Measurements from ENCODE around the gene NUP50. TPM values are rescaled to one million over a fixed set of nuclear protein-coding genes. Genes with fewer than 3 reads are reported as not detected.
"Not testable (repeated sequence)": the region's sequence is repeated elsewhere in the genome, so short reads cannot be mapped to it uniquely, and the experiment has no call there.

NUP50 gene
- total RNA-seq, 3 donors from 2014 or later (not counting 1 experiment from before 2014, with no cell fraction given): 63.9 to 99.4 (median 98.6) TPM

DNA sequence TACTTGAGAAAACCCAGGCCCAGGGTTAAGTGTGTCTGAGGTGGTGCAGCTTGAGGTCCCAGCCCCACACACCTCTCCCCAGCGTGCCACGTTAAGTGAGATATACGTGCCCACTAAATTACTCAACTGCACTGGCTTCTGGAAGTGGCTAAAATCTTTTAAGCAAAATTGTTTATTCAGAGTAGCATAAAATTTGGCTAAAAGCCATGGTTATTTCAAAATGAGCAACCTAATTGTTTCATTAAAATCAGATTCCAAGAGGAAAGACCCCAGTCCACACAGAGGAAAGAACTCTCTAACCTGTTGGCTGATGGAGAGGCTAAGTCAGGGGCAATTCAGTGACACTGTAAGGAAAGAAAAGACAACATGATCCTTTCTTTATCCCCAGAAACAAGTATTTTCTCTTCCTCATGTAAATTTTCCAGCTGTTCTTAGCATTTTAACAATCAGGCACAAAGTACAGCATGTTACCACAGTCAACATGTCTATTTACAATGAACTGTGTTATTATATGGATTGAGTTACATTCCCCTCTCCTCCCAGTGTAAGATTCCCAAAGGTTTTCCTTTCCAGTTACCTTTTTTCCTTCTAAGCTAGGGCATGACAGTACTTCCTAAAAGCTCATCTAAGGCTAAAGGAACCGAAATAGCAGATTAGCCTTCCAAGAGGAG is 26.6 kb downstream of the NUP50 start:
- no peaks in the 10 kb centered on the region for H3K9me3 Mint-ChIP-seq
- Histone ChIP-seq H3K4me1 (ENCODE audit: control insufficient read depth, insufficient read depth, low read length) (no peaks in the 10 kb centered on the region), H3K4me3 (ENCODE audit: low read length) (no peak overlapping the region), H3K9me3 (ENCODE audit: control insufficient read depth, insufficient read depth, low read length) (no peaks in the 10 kb centered on the region), H3K27ac (ENCODE audit: low read length) (no peak overlapping the region), H3K36me3 (ENCODE audit: control insufficient read depth, insufficient read depth, low read length) (peaks cover 23% of the 10 kb centered on the region), H3K27me3 (ENCODE audit: control insufficient read depth, insufficient read depth, low read length) (no peaks in the 10 kb centered on the region)
- H3K4me3 Mint-ChIP-seq: no peak overlapping the region
- intact Hi-C loops (cut with micrococcal nuclease): no loop called here
- DNase-seq (no peak), ATAC-seq (no peak)
- H3K36me3 Mint-ChIP-seq: no peaks in the 10 kb centered on the region
- TF ChIP-seq, protein P1, sequence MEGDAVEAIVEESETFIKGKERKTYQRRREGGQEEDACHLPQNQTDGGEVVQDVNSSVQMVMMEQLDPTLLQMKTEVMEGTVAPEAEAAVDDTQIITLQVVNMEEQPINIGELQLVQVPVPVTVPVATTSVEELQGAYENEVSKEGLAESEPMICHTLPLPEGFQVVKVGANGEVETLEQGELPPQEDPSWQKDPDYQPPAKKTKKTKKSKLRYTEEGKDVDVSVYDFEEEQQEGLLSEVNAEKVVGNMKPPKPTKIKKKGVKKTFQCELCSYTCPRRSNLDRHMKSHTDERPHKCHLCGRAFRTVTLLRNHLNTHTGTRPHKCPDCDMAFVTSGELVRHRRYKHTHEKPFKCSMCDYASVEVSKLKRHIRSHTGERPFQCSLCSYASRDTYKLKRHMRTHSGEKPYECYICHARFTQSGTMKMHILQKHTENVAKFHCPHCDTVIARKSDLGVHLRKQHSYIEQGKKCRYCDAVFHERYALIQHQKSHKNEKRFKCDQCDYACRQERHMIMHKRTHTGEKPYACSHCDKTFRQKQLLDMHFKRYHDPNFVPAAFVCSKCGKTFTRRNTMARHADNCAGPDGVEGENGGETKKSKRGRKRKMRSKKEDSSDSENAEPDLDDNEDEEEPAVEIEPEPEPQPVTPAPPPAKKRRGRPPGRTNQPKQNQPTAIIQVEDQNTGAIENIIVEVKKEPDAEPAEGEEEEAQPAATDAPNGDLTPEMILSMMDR (IDR thresholded peaks at IDR 0.05): no peak
- H3K27ac Mint-ChIP-seq: peak overlapping the region in 1 of 2 donors; percentile 46
- H3K27me3 Mint-ChIP-seq (ENCODE audit: low read depth in 2 of 2): no peaks in the 10 kb centered on the region
- WGBS (ENCODE audit: insufficient coverage): 90% methylated on average over 2 of the region's 4 CpGs
- peaks cover 0 to 5% of the 10 kb centered on the region in 2 donors for H3K4me1 Mint-ChIP-seq

DNA sequence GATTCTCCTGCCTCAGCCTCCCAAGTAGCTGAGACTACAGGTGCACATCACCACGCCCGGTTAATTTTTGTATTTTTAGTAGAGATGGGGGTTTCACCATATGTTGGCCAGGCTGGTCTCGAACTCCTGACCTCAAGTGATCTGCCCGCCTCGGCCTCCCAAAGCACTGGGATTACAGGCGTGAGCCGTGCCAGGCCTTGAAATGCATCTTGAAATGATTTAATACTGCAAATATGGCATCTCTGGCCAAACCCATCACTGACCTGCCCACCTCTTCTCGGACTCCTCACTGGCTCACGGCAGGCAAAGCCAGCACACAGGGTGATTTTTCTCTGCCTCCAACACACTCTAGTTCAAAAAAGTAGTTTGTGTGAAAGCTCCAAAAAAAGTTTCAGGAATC is 28.0 kb downstream of the NUP50 start:
- H3K27ac Mint-ChIP-seq: not testable (repeated sequence)
- H3K36me3 ChIP-seq (ENCODE audit: control insufficient read depth, insufficient read depth, low read length): peaks cover 23% of the 10 kb centered on the region
- 94% methylated on average over 8 of the region's 9 CpGs for WGBS (ENCODE audit: insufficient coverage)

DNA sequence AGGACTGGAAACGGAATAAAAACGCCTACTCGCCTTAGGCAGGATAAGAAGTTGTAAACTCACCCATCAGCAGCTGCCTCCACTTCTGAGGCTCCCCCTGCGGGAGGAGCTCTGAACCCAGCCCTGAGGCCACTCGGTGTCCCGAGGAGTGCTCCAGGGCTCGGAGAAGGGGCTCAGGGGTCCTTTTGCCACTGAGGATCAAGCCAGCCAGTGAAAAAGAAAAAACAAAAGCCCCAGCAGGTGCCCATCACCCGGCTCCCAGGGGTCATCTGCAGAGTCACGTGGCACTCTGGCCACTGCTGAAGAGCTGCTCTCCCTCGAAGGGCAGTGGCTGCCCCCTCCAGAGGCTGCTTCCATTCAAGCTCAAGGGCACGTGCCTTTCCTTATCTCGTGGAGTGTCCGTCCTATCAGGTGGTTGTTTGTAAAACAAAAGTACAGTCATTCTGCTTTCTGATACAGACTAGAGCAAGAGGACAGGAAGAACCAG is 29.0 kb downstream of the NUP50 start:
- H3K27ac ChIP-seq (ENCODE audit: low read length): no peak overlapping the region
- intact Hi-C loops (cut with micrococcal nuclease): no loop called here
- TF ChIP-seq, protein P1 (IDR thresholded peaks at IDR 0.05): no peak
- H3K36me3 Mint-ChIP-seq: no peaks in the 10 kb centered on the region
- ATAC-seq: no peak
- H3K27me3 ChIP-seq (ENCODE audit: control insufficient read depth, insufficient read depth, low read length): no peaks in the 10 kb centered on the region
- peaks cover 30% of the 10 kb centered on the region for H3K36me3 ChIP-seq (ENCODE audit: control insufficient read depth, insufficient read depth, low read length)
- DNase-seq: no peak
- H3K9me3 ChIP-seq (ENCODE audit: control insufficient read depth, insufficient read depth, low read length): no peaks in the 10 kb centered on the region
- H3K4me3 ChIP-seq (ENCODE audit: low read length): no peak overlapping the region
- WGBS (ENCODE audit: insufficient coverage): 89% methylated on average over 13 of the region's 13 CpGs
- no peaks in the 10 kb centered on the region for H3K4me1 ChIP-seq (ENCODE audit: control insufficient read depth, insufficient read depth, low read length)
- H3K4me1 Mint-ChIP-seq: no peaks in the 10 kb centered on the region
- no peaks in the 10 kb centered on the region for H3K9me3 Mint-ChIP-seq
- H3K27me3 Mint-ChIP-seq (ENCODE audit: low read depth in 2 of 2): no peaks in the 10 kb centered on the region
- no peak overlapping the region for H3K4me3 Mint-ChIP-seq
- no peak overlapping the region for H3K27ac Mint-ChIP-seq

More for the DNA sequence above, 28.0 kb downstream of the NUP50 start:
- H3K4me3 ChIP-seq (ENCODE audit: low read length); H3K4me1 Mint-ChIP-seq; H3K9me3 ChIP-seq (ENCODE audit: control insufficient read depth, insufficient read depth, low read length); DNase-seq; H3K27ac ChIP-seq (ENCODE audit: low read length); H3K27me3 ChIP-seq (ENCODE audit: control insufficient read depth, insufficient read depth, low read length); H3K27me3 Mint-ChIP-seq (ENCODE audit: low read depth in 2 of 2); H3K4me1 ChIP-seq (ENCODE audit: control insufficient read depth, insufficient read depth, low read length); H3K9me3 Mint-ChIP-seq; H3K36me3 Mint-ChIP-seq; H3K4me3 Mint-ChIP-seq; intact Hi-C loops (cut with micrococcal nuclease); ATAC-seq: not testable (repeated sequence)

DNA sequence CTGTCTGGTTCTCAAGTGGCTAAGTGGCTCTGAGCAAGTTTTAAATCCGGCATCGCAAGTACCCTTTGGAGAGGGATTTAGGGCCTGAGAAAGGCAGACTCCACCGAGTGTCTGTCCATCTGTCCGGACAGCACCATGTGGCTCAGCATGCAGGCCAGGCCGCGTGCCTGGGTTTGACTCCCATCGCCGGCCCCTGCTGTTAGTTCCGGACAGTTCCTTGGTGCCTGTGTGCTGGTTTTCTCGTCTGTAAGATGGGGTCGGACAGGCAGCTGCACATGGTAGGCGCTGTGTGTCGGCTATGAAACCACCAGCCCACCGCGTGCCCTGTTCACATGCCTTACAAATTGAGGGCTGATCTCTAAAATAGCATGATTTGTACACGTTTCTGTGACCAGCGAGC is 31.0 kb downstream of the NUP50 start:
- Histone ChIP-seq H3K27ac (ENCODE audit: low read length) (no peak overlapping the region), H3K4me3 (ENCODE audit: low read length) (no peak overlapping the region), H3K9me3 (ENCODE audit: control insufficient read depth, insufficient read depth, low read length) (no peaks in the 10 kb centered on the region), H3K36me3 (ENCODE audit: control insufficient read depth, insufficient read depth, low read length) (peaks cover 32% of the 10 kb centered on the region), H3K27me3 (ENCODE audit: control insufficient read depth, insufficient read depth, low read length) (no peaks in the 10 kb centered on the region), H3K4me1 (ENCODE audit: control insufficient read depth, insufficient read depth, low read length) (no peaks in the 10 kb centered on the region)
- Mint-ChIP-seq H3K27me3 (ENCODE audit: low read depth in 2 of 2) (no peaks in the 10 kb centered on the region), H3K4me1 (no peaks in the 10 kb centered on the region), H3K9me3 (no peaks in the 10 kb centered on the region), H3K36me3 (no peaks in the 10 kb centered on the region), H3K4me3 (no peak overlapping the region), H3K27ac (no peak overlapping the region)
- no peak for DNase-seq
- no peak for ATAC-seq
- 94% methylated on average over 17 of the region's 17 CpGs for WGBS (ENCODE audit: insufficient coverage)
- TF ChIP-seq, protein P1 (IDR thresholded peaks at IDR 0.05): no peak
- intact Hi-C loops (cut with micrococcal nuclease): no loop called here

All from natural killer cell (primary cell).